ENCODE results near the gene TDRKH. TPM values are rescaled to one million over a fixed set of nuclear protein-coding genes. Genes with fewer than 3 reads are reported as not detected.
A peak's percentile ranks its signal among the peaks of the same experiment; 100 is the strongest.
"Not testable (repeated sequence)": the region's sequence is repeated elsewhere in the genome, so short reads cannot be mapped to it uniquely, and the experiment has no call there.

Gene TDRKH
- total RNA-seq, 3 donors from 2014 or later = 5.8 to 11.4 (median 7.4) TPM

DNA sequence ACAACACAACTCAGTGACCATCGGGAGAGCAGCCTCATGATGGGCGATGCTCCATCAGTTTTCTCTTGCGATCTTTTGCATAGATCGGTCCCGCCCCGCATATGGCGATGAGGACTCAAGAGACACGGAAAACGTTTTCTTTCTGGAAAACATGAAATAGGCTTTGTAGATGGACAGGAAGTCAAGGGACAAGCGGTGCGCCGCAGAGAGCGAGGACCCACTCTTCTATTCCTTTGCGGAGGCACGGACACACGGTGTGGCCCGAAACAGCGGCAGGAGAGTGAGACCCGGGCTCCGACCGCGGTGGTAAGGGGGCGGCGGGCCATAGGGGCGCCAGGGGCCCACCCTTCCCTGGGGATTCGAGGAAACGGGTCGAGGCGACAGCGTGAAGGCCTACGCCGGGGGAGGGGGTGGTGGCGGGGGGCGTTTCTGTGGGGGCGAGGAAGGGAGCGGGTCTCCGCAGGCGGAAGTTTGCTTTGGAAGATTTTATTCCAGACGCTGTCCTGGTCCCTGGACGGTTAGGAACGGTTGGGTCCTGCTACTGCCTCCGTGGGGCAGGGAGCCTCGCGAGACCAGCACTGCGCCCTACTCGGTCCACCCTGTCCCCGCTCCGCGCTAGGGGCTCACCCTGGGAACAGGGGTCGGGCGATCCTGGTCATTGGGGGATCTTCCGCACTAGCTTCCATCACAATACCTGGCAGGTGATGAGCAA is 796 bp upstream of the TDRKH start:
- Histone ChIP-seq H3K36me3 (ENCODE audit: low read depth) (no peaks in the 10 kb centered on the region), H3K4me3 (peak overlapping the region; percentile 52), H3K9me3 (no peaks in the 10 kb centered on the region), H3K4me1 (ENCODE audit: low read depth) (no peaks in the 10 kb centered on the region)
- intact Hi-C loops (cut with DNase I, micrococcal nuclease) = no loop called here
- peak; percentile 18 to 65 (median 51) for DNase-seq
- peak; percentile 25 for ATAC-seq
- TF ChIP-seq CTCF (IDR thresholded peaks at IDR 0.05) = no peak

DNA sequence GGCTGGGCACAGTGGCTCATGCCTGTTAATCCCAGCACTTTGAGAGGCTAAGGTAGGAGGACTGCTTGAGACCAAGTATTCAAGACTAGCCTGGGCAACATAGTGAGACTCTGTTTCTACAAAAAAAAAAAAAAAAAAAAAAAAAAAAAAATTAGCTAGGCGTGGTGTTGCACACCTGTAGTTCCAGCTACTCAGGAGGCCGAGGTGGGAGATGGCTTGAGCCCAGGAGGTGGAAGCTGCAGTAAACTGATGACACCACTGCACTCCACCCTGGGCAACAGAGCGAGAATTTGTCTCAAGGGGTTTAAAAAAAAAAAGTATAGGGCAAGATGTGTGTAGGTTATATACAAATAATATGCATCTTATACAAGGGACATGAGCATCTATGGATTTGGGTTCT is 2.6 kb downstream of the TDRKH start:
- no peaks in the 10 kb centered on the region for H3K4me1 ChIP-seq (ENCODE audit: low read depth)
- H3K9me3 ChIP-seq = no peaks in the 10 kb centered on the region
- H3K4me3 ChIP-seq = no peak overlapping the region
- TF ChIP-seq CTCF (IDR thresholded peaks at IDR 0.05) = no peak
- no peak for ATAC-seq
- no peaks in the 10 kb centered on the region for H3K36me3 ChIP-seq (ENCODE audit: low read depth)
- intact Hi-C loops (cut with DNase I, micrococcal nuclease) = no loop called here
- no peak for DNase-seq

DNA sequence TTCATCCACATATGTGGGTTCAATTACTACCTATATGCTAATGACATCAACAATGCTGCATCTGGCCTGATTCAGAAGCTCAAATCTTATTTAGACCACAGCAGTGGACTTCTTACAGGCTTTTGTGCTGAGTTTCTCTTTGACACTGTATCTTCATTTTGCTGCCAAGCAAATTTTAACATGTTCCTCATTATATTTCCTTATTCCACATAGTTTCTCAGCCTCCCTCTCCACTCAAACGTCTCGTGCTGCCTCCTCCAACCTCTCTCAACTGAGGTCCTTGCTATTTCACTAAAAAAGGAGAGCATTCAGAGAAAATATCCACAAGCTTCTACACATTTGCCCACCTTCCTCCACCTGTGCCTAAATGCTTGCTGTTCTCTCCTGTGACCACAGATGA is 6.5 kb downstream of the TDRKH start:
- Histone ChIP-seq H3K36me3 (ENCODE audit: low read depth) (no peaks in the 10 kb centered on the region), H3K4me3 (no peak overlapping the region), H3K9me3 (no peaks in the 10 kb centered on the region), H3K4me1 (ENCODE audit: low read depth) (no peaks in the 10 kb centered on the region)
- intact Hi-C loops (cut with DNase I, micrococcal nuclease) = no loop called here
- TF ChIP-seq CTCF (IDR thresholded peaks at IDR 0.05) = no peak
- DNase-seq (no peak), ATAC-seq (no peak)

DNA sequence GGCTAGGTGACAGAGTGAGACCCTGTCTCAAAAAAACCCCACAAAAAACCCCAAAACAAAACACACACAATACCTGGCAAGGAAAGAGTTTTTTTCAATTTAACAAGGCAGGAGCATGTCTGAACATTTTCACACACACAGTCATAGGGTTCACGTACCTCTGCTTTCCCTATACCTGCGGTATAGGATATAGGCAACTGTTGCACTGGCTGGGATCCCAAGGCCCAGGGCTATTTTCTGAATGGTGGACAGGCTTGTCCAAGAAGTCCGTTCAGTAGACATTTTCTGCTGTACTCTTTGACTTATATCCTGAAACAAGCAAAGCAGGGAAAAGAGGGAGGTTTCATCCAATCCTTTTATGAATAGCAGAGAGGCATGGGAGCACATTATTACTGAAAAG is 7.6 kb downstream of the TDRKH start:
- H3K36me3 ChIP-seq (ENCODE audit: low read depth) = no peaks in the 10 kb centered on the region
- no peak for ATAC-seq
- no peak for TF ChIP-seq CTCF (IDR thresholded peaks at IDR 0.05)
- H3K9me3 ChIP-seq = no peaks in the 10 kb centered on the region
- H3K4me3 ChIP-seq = no peak overlapping the region
- DNase-seq = no peak
- H3K4me1 ChIP-seq (ENCODE audit: low read depth) = no peaks in the 10 kb centered on the region
- intact Hi-C loops (cut with DNase I, micrococcal nuclease) = no loop called here

- intact Hi-C loops (cut with DNase I, micrococcal nuclease); H3K36me3 ChIP-seq (ENCODE audit: low read depth); ATAC-seq; DNase-seq; H3K4me1 ChIP-seq (ENCODE audit: low read depth); H3K9me3 ChIP-seq; H3K4me3 ChIP-seq: not testable (repeated sequence)
These were observed 8.3 kb downstream of the TDRKH start for GRCh38 chr1:151782026-151782425.

DNA sequence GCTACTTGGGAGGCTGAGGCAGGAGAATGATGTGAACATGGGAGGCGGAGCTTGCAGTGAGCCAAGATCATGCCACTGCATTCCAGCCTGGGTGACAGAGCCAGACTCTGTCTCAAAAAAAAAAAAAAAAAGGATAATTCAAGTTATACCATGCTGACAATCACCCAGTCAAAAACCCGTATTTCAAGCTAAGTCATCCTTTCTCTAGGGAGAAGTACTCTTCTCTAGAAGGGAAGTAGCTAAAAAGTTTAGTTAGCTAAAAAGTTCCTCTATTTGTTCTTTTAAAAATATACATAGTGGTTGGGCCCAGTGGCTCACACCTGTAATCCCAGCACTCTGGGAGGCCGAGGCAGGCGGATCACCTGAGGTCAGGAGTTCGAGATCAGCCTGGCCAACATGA is 9.6 kb downstream of the TDRKH start:
- H3K36me3 ChIP-seq (ENCODE audit: low read depth); H3K4me3 ChIP-seq; H3K9me3 ChIP-seq; DNase-seq; H3K4me1 ChIP-seq (ENCODE audit: low read depth); ATAC-seq; intact Hi-C loops (cut with DNase I, micrococcal nuclease): not testable (repeated sequence)

DNA sequence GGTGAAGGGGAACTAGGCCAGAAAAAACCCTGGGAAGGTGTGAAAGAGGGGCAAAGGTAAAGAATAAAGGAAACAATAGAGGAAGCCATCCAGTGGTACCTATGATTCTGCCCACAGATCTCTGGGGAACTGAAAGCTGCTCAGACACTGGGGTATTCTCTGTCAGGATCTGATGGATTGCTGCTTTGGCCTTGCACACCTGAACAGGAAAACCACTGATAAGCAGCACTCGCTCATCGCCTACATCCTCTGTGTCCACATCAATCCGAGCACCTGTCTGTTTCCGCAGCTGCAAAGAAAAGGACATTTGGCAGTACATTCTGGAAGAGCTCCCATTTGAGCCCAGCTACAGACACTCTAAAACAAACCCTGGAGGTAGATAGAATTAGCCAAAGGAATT is 10.4 kb downstream of the TDRKH start:
- Histone ChIP-seq H3K4me3 (no peak overlapping the region), H3K4me1 (ENCODE audit: low read depth) (no peaks in the 10 kb centered on the region), H3K9me3 (no peaks in the 10 kb centered on the region), H3K36me3 (ENCODE audit: low read depth) (no peaks in the 10 kb centered on the region)
- no peak for TF ChIP-seq CTCF (IDR thresholded peaks at IDR 0.05)
- intact Hi-C loops (cut with DNase I, micrococcal nuclease) = no loop called here
- no peak for DNase-seq
- no peak for ATAC-seq

All from mucosa of descending colon (tissue), 3 donors.